RWPE2 (cell line): ENCODE measurements around the gene DUSP9.
"Not testable (repeated sequence)": the region's sequence is repeated elsewhere in the genome, so short reads cannot be mapped to it uniquely, and the experiment has no call there.

Experiments used
- ATAC-seq: fragments of 200-7000 bp; cut with Tn5 transposase; 3 replicates; pipeline ENCODE4 v1.9.1; 2021; ENCODE audit warnings: low read depth
- DNase-seq: peaks from one replicate; pipeline ENCODE4 v3.0.0-alpha.2; 2020; ENCODE audit warnings: low spot score
- H3K27ac ChIP-seq: fragments of 450-650 bp; 2 replicates; pipeline ENCODE4 v1.5.1; 2017; ENCODE audit warnings: mild to moderate bottlenecking; ENCODE audit not compliant: poor library complexity, severe bottlenecking
- H3K27me3 ChIP-seq: fragments of 250-450 bp; sonication (Bioruptor Pico); 2 replicates; pipeline ENCODE4 v1.5.1; 2021; ENCODE audit warnings: mild to moderate bottlenecking, moderate library complexity; ENCODE audit not compliant: insufficient read depth, poor library complexity, severe bottlenecking
- H3K36me3 ChIP-seq: fragments of 250-450 bp; sonication (Bioruptor Pico); 2 replicates; pipeline ENCODE4 v1.5.1; 2020; ENCODE audit warnings: low read depth, mild to moderate bottlenecking, moderate library complexity
- H3K4me1 ChIP-seq: fragments of 250-450 bp; sonication (Bioruptor Pico); 2 replicates; pipeline ENCODE4 v1.5.1; 2021; ENCODE audit warnings: mild to moderate bottlenecking, moderate library complexity; ENCODE audit not compliant: insufficient read depth, poor library complexity, severe bottlenecking
- H3K4me3 ChIP-seq: fragments of 250-450 bp; sonication (Bioruptor Pico); 2 replicates; pipeline ENCODE4 v1.5.1; 2021; ENCODE audit warnings: mild to moderate bottlenecking, moderate library complexity; ENCODE audit not compliant: severe bottlenecking
- H3K9me3 ChIP-seq: fragments of 250-450 bp; sonication (Bioruptor Pico); 2 replicates; pipeline ENCODE4 v1.5.1; 2021; ENCODE audit warnings: mild to moderate bottlenecking, moderate library complexity; ENCODE audit not compliant: severe bottlenecking
- CTCF ChIP-seq: fragments of 450-650 bp; IDR thresholded peaks from one replicate; pipeline ENCODE4 v1.5.1; 2017; ENCODE audit warnings: mild to moderate bottlenecking, moderate library complexity; ENCODE audit not compliant: poor library complexity, severe bottlenecking

Gene DUSP9

GRCh38 chrX:153600921-153601320, 46.1 kb upstream of the DUSP9 start:
- DNase-seq: no peak
- Histone ChIP-seq H3K4me1 (no peaks in the 10 kb centered on the region), H3K27ac (no peak overlapping the region), H3K27me3 (no peaks in the 10 kb centered on the region), H3K9me3 (no peaks in the 10 kb centered on the region), H3K4me3 (no peak overlapping the region), H3K36me3 (no peaks in the 10 kb centered on the region; the same call in 1 of the 2 replicates)
- no peak for TF ChIP-seq CTCF
- no peak for ATAC-seq

DNA sequence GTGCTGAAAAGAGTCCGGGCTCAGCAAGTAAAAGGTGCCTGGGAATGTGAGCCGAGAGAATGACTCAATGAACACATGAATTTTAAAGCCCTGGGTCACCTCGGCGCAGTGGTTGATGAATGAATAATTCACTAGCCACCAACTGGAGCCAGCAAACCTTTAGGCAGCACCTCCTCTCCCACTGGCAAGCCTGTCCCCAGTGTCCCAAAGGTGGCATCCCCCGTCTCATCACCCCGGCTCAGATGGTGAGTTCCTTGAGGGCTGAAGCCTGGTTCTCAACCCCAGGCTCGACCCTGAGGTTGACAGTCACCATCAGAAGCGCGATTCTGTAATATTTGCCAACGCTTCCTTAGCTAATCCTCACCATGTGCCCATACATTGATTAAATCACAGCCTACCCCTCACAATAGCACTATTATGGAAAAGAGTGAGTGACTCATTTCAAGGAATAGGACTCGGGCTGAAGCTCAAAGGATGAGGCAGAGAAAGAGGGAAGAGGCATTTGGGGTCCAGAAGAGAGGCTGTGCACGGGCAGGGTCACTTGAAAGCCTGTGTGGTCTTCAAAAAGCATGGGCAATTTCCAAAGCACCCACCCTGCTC, 45.4 kb upstream of the DUSP9 start:
- no peak for DNase-seq
- Histone ChIP-seq H3K27me3 (no peaks in the 10 kb centered on the region), H3K4me3 (no peak overlapping the region), H3K9me3 (no peaks in the 10 kb centered on the region), H3K36me3 (no peaks in the 10 kb centered on the region; the same call in 1 of the 2 replicates), H3K4me1 (no peaks in the 10 kb centered on the region), H3K27ac (no peak overlapping the region)
- ATAC-seq: no peak
- no peak for TF ChIP-seq CTCF

DNA sequence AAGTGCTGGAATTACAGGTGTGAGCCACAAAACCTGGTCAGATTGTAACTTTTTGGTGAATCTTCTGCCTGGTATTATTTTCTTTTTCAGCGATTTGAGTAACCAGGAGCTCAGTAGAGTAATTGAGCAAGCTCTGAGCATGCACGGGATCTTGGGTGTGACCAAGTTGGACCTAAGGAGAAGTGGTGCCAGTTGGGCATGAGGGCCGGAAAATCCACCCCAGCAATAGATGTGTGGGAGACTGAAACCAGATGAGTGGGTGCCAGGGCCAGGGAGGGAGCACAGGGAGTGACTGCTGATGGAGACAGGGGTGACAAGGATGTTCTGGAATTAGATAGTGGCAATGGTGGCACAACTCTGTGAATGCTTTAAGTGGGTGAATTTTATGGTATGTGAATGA, 44.4 kb upstream of the DUSP9 start:
- Histone ChIP-seq H3K4me1 (no peaks in the 10 kb centered on the region), H3K27me3 (no peaks in the 10 kb centered on the region), H3K4me3 (no peak overlapping the region), H3K9me3 (no peaks in the 10 kb centered on the region), H3K27ac (no peak overlapping the region), H3K36me3 (no peaks in the 10 kb centered on the region)
- no peak for ATAC-seq
- no peak for DNase-seq
- TF ChIP-seq CTCF: no peak

GRCh38 chrX:153603131-153603656, 43.8 kb upstream of the DUSP9 start:
- ATAC-seq (no peak), DNase-seq (no peak)
- no peaks in the 10 kb centered on the region for H3K9me3 ChIP-seq
- no peak overlapping the region for H3K27ac ChIP-seq
- H3K4me3 ChIP-seq: no peak overlapping the region
- no peaks in the 10 kb centered on the region for H3K27me3 ChIP-seq
- no peaks in the 10 kb centered on the region for H3K4me1 ChIP-seq
- no peak for TF ChIP-seq CTCF
- H3K36me3 ChIP-seq: no peaks in the 10 kb centered on the region

GRCh38 chrX:153604666-153605380, 42.2 kb upstream of the DUSP9 start:
- H3K9me3 ChIP-seq, H3K27ac ChIP-seq, H3K4me1 ChIP-seq, DNase-seq, ATAC-seq, H3K36me3 ChIP-seq, H3K27me3 ChIP-seq, H3K4me3 ChIP-seq: not testable (repeated sequence)
